DMS 273 (cell line): ENCODE data around the gene AIMP2.
A peak's percentile ranks its signal among the peaks of the same experiment; 100 is the strongest.
"Not testable (repeated sequence)": the region's sequence is repeated elsewhere in the genome, so short reads cannot be mapped to it uniquely, and the experiment has no call there.

Experiments used
- DNase-seq: peaks from one replicate; lab custom pipeline; 2025; ENCODE audit not compliant: unreplicated experiment; lab: John Stamatoyannopoulos, UW

The AIMP2 gene

GRCh38 chr7:6008668-6009611 is at the start of gene AIMP2, which contains the start of gene PMS2:
Gene AIMP2, plus strand, starts transcription at chr7:6009272. Its CDS starts 92 bp downstream, at chr7:6009364.
Gene PMS2, minus strand, starts transcription at chr7:6009049. Its CDS starts 30 bp downstream, at chr7:6009019.
- DNase-seq: peak; percentile 100

DNA sequence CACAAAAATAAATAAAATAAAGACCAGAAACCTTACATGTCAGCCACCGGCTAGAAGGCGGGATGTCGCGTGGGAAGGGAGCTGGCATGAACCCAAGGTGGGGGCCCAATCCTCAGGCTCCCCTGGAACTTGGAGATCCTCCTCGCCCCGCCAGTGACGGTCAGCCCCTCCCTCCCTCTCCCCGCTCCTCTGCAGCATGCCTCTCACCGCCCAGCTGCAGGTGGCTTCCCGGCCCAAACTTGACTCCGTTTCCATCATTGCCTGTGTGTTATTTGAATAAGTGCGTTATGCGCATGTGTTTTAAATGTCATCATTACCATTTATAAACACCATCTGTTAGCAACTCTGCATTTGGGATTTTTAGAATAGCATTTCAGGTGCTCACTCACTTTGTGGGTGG is 45.9 kb upstream of the AIMP2 start:
- DNase-seq: not testable (repeated sequence)

- not testable (repeated sequence) for DNase-seq
Observed at GRCh38 chr7:5963810-5964209, 45.3 kb upstream of the AIMP2 start.

- not testable (repeated sequence) for DNase-seq
Observed at GRCh38 chr7:5970347-5970911, 38.6 kb upstream of the AIMP2 start, which contains the start of gene RSPH10B. Gene RSPH10B, minus strand, starts transcription at chr7:5970689. Its CDS starts 3,573 bp downstream, at chr7:5967116.

- not testable (repeated sequence) for DNase-seq
Observed at GRCh38 chr7:5973580-5973979, 35.5 kb upstream of the AIMP2 start.

DNA sequence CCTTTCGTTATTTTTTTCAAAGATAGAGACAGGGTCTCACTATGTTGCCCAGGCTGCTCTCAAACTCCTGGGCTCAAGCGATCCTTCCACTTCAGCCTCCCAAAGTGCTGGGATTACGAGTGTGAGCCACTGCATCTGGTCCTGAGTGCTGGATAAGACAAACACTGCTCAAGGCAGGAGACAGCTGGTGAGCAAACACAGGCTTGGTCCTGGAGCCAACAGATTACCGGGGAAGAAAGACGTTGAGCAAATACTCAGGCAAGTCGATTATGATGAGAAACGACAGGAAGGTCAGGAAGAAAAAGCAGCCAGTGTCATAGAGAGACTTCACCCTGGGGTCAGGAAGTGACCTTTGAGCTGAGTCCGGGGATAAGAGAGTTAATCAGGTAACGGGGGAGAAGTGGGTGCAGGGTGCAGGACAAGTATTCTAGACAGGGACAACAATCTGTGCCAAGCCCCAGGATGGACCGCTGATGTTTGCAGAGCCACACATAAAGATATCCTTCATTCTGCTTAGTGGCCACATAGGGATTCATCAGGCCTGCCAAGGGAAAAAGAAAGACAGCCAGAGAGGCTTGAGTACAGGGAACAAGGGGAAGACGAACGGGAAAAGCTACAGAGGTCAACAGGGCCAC is 29.3 kb upstream of the AIMP2 start:
- DNase-seq: not testable (repeated sequence)

- not testable (repeated sequence) for DNase-seq
Observed at GRCh38 chr7:5987061-5987460, 22.0 kb upstream of the AIMP2 start.

DNA sequence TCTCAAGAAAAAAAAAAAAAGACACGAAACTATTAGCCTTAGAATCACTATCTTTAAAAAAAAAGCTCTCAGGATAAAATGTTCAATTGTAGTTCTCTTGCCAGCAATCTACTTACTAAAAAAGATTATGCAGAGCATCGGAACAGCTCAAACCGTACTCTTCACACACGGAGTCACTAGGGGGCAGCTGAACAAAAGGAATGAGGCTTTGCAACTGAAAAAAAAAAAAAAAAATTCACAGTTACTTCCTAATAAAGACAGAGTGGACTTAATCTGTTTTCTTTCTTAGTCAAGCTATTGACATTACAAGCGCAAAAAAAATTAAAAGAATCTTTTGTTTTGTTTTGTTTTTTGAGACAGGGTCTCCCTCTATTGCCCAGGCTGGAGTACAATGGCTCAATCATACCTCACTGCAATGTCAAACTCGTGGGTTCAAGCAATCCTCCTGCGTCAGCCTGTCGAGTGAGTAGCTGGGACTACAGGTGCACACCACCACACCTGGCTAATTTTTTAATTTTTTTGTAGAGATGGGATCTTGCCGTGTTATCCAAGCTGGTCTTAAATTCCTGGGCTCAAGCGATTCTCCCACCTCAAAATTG is 11.8 kb upstream of the AIMP2 start:
- peak; percentile 72 for DNase-seq

GRCh38 chr7:6007386-6007785 is 1.7 kb upstream of the AIMP2 start:
- DNase-seq: no peak

GRCh38 chr7:6007835-6008590 is 1.1 kb upstream of the AIMP2 start:
- not testable (repeated sequence) for DNase-seq

GRCh38 chr7:6010370-6010769 is 1.3 kb downstream of the AIMP2 start:
- DNase-seq: not testable (repeated sequence)

GRCh38 chr7:6011541-6011940 is 2.5 kb downstream of the AIMP2 start:
- no peak for DNase-seq

- DNase-seq: no peak
Observed at GRCh38 chr7:6012355-6013104, 3.5 kb downstream of the AIMP2 start.

DNA sequence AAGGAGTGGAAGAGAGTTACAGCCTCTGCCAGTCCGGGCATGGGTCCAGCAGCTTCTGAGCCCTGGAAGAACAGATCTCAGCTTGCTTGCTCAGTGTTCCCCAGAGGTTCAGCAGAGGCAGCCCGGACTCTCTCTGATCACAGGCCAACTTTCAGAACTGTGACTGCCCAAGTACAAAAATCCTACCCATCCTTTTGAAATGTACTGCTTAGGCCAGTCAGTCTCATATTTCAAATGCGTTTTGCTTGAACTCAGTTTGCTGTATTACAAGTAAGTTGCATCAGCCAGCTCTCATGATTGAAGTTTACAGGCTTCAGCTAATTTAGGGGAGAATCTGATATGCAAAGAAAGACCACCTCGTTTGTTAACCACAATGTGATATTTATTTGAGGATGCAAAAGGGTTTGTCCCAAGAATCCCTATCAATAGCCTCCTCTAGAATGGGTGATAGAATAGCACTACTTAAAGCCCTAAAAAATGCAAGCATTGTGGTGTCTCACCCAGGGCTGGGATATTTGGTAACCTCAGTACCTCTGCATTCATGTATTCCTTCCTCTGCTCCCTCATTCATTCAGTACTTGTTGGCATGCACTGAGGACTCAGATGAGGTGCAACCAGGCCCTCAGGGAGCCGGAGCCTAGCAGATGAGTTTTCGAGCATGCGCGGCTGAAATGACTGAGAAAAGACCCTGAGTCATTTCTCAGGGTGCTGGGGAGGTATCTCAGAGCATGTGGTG is 7.0 kb downstream of the AIMP2 start:
- peak; percentile 90 for DNase-seq

DNA sequence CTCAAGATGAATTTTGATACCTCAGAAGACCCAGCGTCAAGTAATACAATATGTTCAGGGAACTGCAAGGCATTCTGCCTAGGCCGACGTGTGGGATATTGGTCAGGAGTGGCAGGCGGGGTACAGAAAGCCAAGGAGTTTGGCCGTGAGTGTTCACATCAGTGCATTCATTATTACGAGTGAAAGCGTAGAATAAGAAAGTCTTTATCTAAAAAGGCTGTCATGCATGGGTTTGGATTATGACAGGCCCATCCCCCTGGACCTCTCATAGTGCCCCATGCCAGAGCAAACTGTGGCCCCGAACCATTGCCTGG is 7.5 kb downstream of the AIMP2 start:
- DNase-seq: no peak

GRCh38 chr7:6020371-6021286 is 11.6 kb downstream of the AIMP2 start:
- DNase-seq: no peak

DNA sequence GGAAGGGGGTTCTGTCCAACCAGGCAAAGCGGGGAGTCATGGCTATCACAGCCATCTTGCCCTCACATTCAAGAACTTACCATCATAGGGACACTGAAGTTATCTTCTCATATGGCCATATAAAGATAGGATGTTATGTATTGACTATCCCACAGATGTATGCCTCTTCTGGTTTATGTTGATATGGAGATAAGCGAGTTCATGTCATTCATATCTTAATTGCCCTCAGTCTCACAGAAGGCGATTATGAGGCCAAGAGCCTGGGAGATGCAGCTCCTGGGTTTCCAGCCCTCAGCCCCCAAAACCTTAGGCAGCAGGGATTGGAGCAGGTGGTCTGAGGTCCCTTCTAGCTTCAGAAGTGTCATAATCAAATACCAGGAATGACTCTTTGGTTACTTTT is 13.6 kb downstream of the AIMP2 start:
- DNase-seq: no peak

DNA sequence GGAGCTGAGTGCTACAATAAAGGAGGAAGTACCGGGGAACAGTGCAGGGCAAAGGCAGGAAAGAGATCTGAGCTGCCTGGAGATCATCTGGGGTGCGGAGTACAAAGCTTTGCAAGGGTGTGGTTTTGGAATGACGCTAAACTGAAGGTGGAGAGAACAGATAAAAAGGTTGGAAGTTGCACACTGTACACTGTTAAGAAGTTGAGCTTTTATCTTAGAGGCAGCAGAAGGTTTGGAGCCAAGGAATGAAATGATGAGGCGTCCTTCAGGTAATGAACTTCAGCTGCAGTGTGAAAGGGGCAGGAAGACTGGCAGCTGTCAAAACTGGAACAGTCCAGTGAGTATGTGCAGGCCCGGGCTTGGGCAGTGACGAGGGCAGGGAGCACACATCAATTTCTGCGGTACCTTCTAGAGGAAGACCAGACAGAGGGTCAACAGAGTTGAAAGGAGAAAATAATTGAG is 14.9 kb downstream of the AIMP2 start:
- no peak for DNase-seq
